ENCODE measurements around the gene EEF1A2.
A peak's percentile ranks its signal among the peaks of the same experiment; 100 is the strongest.

EEF1A2 gene

DNA sequence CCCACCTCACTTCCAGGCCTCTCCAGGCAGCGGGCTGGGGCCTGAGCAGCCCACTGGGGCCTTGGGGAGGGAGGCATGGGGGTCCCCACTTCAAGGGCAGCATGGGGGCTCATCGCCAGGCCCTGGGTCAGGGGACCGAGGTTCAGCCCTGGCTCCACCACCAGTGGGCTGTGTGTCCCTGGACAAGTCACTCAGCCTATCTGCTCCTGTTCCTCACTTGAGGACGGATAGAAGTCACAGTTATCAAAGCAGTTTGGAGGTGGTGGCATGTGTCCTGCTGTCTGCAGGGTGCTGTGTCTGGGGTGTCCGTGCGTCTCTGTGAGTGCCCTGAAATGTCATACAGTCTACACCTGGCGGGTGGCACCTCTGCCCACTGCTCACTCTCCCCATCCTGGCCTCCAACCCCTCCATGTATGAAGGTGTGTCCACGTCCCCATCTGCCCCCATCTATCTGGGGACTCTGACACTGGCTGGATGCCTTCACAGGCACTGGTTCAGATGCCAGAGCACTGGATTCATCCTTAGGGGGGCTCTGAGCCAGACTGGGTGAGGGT, 3.6 kb downstream of the EEF1A2 start:
- H3K27me3 ChIP-seq (ENCODE audit: insufficient read depth, low read length), result peaks cover 52% of the 10 kb centered on the region
- H3K36me3 ChIP-seq (ENCODE audit: insufficient read depth, low read depth, low read length), result peaks cover 8% of the 10 kb centered on the region
- no peak overlapping the region for H3K4me3 ChIP-seq (ENCODE audit: low read length)
- peaks cover 3% of the 10 kb centered on the region; the same call in 1 of the 2 replicates for H3K9me3 ChIP-seq (ENCODE audit: insufficient read depth, low read depth, low read length)
- no peak overlapping the region for H3K27ac ChIP-seq (ENCODE audit: low read length)
- H3K4me1 ChIP-seq (ENCODE audit: insufficient read depth, low read length), result no peaks in the 10 kb centered on the region
- no peak overlapping the region for H3K9ac ChIP-seq (ENCODE audit: low read depth, low read length)

DNA sequence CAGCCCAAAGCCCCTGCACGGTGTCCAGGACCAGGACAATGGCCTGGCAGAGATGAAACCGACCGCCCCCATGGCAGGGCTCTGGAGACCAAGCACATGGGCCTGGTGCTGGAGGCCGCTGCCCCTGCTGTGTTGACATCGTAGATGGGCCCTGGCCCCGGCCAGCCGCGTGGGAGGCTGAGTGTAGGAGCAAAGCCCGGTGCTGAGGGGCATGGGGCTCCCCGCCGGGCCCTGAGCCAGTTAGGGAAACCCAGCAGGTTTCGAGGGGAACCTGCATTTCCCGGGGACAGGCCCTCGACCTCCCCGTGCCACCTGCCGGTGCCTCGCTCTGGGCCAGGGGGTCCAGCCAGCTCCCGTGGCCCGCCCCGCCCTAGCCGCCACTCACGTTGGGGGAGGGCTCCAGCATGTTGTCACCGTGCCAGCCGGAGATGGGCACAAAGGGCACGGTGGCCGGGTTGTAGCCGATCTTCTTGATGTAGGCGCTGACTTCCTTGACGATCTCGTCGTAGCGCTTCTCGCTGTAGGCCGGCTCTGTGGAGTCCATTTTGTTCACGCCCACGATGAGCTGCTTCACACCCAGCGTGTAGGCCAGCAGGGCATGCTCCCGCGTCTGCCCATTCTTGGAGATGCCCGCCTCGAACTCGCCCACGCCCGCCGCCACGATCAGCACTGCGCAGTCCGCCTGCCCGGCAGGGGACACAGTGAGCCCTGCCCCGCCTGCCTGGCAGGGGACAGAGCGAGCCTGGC, 4.3 kb downstream of the EEF1A2 start:
- Histone ChIP-seq H3K4me1 (ENCODE audit: insufficient read depth, low read length) (no peaks in the 10 kb centered on the region), H3K4me3 (ENCODE audit: low read length) (no peak overlapping the region), H3K27me3 (ENCODE audit: insufficient read depth, low read length) (peaks cover 52% of the 10 kb centered on the region), H3K9ac (ENCODE audit: low read depth, low read length) (no peak overlapping the region), H3K36me3 (ENCODE audit: insufficient read depth, low read depth, low read length) (peaks cover 8% of the 10 kb centered on the region), H3K9me3 (ENCODE audit: insufficient read depth, low read depth, low read length) (peaks cover 3% of the 10 kb centered on the region; the same call in 1 of the 2 replicates), H3K27ac (ENCODE audit: low read length) (no peak overlapping the region)

DNA sequence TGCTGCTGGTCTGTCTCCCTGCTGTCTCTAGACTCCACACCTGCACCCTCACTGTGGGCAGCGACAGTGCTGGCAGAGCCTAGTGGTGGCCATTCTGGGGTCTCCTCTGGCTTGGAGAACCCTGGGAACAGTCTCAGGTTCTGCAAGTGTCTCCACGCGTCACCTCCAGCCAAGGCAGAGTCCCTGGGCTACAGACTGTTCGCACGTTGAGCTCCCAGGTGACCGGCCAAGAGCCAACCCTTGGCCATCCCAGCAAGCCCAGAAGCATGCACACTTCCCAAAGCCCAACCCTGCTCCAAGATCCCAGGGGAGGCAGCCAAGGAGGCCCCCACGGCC, 4.8 kb downstream of the EEF1A2 start:
- H3K9me3 ChIP-seq (ENCODE audit: insufficient read depth, low read depth, low read length), result peaks cover 3% of the 10 kb centered on the region; the same call in 1 of the 2 replicates
- H3K36me3 ChIP-seq (ENCODE audit: insufficient read depth, low read depth, low read length), result peaks cover 8% of the 10 kb centered on the region

DNA sequence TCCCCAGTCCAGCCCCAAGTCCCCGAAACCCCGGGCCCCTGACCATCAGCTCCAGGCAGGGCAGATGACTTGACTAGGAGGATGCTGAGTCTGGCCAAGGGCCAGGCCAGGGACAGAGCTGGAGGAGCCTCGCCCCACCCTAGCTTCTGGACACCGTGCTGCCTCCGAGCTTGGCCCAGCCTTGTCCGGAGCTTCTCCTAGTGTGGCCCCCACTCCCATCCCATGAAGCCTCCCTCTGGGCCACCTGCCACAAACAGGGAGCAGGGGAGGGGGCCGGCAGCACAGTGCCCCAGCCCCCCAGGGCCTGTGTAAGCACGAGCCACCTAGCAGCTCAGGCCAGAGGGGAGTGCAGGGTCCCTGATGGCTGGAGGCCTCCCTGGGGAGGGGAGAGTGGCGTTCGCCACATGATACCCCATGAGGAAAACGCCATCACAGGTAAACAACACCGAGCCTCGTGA, 5.3 kb downstream of the EEF1A2 start:
- Histone ChIP-seq H3K4me1 (ENCODE audit: insufficient read depth, low read length) (no peaks in the 10 kb centered on the region), H3K27me3 (ENCODE audit: insufficient read depth, low read length) (peaks cover 55% of the 10 kb centered on the region), H3K9ac (ENCODE audit: low read depth, low read length) (no peak overlapping the region)

More for the DNA sequence above, 4.8 kb downstream of the EEF1A2 start:
- no peak overlapping the region for H3K27ac ChIP-seq (ENCODE audit: low read length)
- H3K4me3 ChIP-seq (ENCODE audit: low read length), result no peak overlapping the region
- peaks cover 53% of the 10 kb centered on the region for H3K27me3 ChIP-seq (ENCODE audit: insufficient read depth, low read length)
- H3K4me1 ChIP-seq (ENCODE audit: insufficient read depth, low read length), result no peaks in the 10 kb centered on the region
- no peak overlapping the region for H3K9ac ChIP-seq (ENCODE audit: low read depth, low read length)

DNA sequence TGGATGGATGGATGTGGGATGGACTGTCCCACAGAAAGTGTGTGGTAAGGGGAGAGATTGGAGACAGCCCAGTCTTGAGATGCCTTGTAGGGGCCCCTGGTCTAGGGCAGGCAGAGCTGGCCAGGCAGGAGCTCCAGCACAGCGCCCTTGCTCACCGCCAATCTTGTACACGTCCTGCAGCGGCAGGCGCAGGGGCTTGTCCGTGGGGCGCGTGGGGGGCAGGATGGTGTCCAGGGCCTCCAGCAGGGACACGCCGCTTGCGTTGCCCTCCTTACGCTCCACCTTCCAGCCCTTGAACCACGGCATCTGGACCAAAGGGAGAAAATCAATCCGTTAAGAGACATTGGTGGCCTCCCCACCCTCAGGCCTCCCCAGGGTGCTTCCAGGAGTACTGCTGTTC, 5.9 kb downstream of the EEF1A2 start:
- Histone ChIP-seq H3K36me3 (ENCODE audit: insufficient read depth, low read depth, low read length) (peaks cover 8% of the 10 kb centered on the region), H3K4me1 (ENCODE audit: insufficient read depth, low read length) (no peaks in the 10 kb centered on the region), H3K9ac (ENCODE audit: low read depth, low read length) (no peak overlapping the region), H3K27ac (ENCODE audit: low read length) (no peak overlapping the region), H3K4me3 (ENCODE audit: low read length) (no peak overlapping the region), H3K9me3 (ENCODE audit: insufficient read depth, low read depth, low read length) (peaks cover 3% of the 10 kb centered on the region; the same call in 1 of the 2 replicates), H3K27me3 (ENCODE audit: insufficient read depth, low read length) (peaks cover 52% of the 10 kb centered on the region)

More for the DNA sequence above, 5.3 kb downstream of the EEF1A2 start:
- no peak overlapping the region for H3K27ac ChIP-seq (ENCODE audit: low read length)
- no peak overlapping the region for H3K4me3 ChIP-seq (ENCODE audit: low read length)
- H3K36me3 ChIP-seq (ENCODE audit: insufficient read depth, low read depth, low read length), result peaks cover 8% of the 10 kb centered on the region
- H3K9me3 ChIP-seq (ENCODE audit: insufficient read depth, low read depth, low read length), result peaks cover 3% of the 10 kb centered on the region; the same call in 1 of the 2 replicates

DNA sequence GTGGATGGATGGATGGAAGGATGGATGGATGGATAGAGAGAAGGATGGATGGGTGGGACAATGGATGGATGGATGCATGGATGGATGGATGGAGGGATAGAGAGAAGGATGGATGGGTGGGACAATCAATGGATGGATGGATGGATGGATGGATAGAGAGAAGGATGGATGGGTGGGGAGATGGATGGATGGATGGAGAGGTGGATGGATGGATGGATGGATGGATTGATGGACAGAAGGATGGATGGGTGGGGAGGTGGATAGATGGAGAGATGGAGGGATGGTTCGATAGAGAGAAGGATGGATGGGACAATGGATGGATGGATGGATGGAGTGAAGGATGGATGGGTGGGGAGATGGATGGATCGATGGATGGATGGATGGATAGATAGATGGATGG, 6.4 kb downstream of the EEF1A2 start:
- Histone ChIP-seq H3K9me3 (ENCODE audit: insufficient read depth, low read depth, low read length) (peaks cover 3% of the 10 kb centered on the region; the same call in 1 of the 2 replicates), H3K27ac (ENCODE audit: low read length) (no peak overlapping the region), H3K36me3 (ENCODE audit: insufficient read depth, low read depth, low read length) (peaks cover 8% of the 10 kb centered on the region), H3K4me1 (ENCODE audit: insufficient read depth, low read length) (no peaks in the 10 kb centered on the region), H3K27me3 (ENCODE audit: insufficient read depth, low read length) (peaks cover 52% of the 10 kb centered on the region), H3K4me3 (ENCODE audit: low read length) (no peak overlapping the region), H3K9ac (ENCODE audit: low read depth, low read length) (no peak overlapping the region)

DNA sequence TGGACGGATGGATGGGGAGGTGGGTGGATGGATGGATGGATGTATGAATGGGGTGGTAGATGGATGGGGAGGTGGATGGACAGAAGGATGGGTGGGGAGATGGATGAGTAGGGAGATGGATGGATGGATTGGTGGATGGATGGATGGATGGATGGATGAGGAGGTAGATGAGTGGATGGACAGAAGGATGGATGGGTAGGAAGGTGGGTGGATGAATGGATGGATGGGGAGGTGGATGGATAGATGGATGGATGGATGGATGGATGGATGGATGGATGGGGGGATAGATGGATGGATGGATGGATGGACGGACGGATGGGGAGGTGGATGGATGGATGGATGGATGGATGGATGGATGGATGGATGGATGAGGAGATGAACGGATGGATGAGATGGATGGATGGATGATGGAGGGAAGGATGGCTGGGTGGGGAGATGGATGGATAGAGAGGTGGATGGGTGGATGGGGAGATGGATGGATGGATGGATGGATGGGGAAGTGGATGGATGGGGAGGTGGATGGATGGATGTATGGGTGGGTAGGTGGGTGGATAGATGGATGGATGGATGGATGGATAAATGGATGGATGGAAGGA, 7.2 kb downstream of the EEF1A2 start:
- Histone ChIP-seq H3K4me1 (ENCODE audit: insufficient read depth, low read length) (no peaks in the 10 kb centered on the region), H3K9ac (ENCODE audit: low read depth, low read length) (no peak overlapping the region), H3K9me3 (ENCODE audit: insufficient read depth, low read depth, low read length) (peaks cover 3% of the 10 kb centered on the region; the same call in 1 of the 2 replicates), H3K27ac (ENCODE audit: low read length) (no peak overlapping the region), H3K36me3 (ENCODE audit: insufficient read depth, low read depth, low read length) (peaks cover 8% of the 10 kb centered on the region), H3K27me3 (ENCODE audit: insufficient read depth, low read length) (peaks cover 52% of the 10 kb centered on the region), H3K4me3 (ENCODE audit: low read length) (no peak overlapping the region)

DNA sequence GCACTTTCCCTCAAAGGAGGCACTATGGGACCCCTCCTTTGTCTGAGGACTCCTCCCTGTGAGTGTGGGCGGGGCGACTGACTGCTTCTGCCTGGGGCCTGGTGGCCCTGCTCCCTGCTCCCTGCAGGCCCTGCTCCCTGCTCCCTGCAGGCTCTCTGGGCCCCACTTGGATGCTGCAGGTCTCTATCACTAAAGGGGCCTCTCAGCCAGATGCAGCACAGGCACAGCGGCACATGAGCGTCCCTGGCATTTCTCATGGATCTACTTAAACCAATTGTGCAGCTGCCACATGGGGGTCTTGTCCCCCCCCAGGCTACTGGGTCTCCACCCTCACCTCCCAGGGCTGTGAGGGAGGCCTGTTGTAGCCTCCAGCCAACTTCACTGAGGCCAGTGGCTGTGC, 7.8 kb downstream of the EEF1A2 start:
- H3K9me3 ChIP-seq (ENCODE audit: insufficient read depth, low read depth, low read length), result peaks cover 3% of the 10 kb centered on the region; the same call in 1 of the 2 replicates
- no peaks in the 10 kb centered on the region for H3K4me1 ChIP-seq (ENCODE audit: insufficient read depth, low read length)
- H3K27me3 ChIP-seq (ENCODE audit: insufficient read depth, low read length), result peaks cover 47% of the 10 kb centered on the region
- H3K27ac ChIP-seq (ENCODE audit: low read length), result no peak overlapping the region
- peaks cover 8% of the 10 kb centered on the region for H3K36me3 ChIP-seq (ENCODE audit: insufficient read depth, low read depth, low read length)
- H3K9ac ChIP-seq (ENCODE audit: low read depth, low read length), result no peak overlapping the region
- H3K4me3 ChIP-seq (ENCODE audit: low read length), result no peak overlapping the region

DNA sequence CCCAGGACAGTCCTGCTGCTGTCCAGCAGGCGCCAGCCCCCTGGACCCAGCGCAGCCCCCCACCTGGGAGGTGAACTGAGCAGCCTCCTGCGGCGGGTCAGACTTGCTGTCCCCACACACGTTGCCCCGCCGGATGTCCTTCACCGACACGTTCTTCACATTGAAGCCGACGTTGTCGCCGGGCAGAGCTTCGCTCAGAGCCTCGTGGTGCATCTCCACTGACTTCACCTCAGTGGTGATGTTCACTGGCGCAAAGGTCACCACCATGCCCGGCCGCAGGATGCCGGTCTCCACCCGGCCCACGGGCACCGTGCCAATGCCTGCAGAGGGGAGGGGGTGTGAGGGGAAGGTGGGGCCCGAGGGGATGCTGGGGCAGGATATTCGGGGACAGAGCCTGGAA, 8.5 kb downstream of the EEF1A2 start:
- H3K36me3 ChIP-seq (ENCODE audit: insufficient read depth, low read depth, low read length), result peaks cover 8% of the 10 kb centered on the region
- peaks cover 41% of the 10 kb centered on the region for H3K27me3 ChIP-seq (ENCODE audit: insufficient read depth, low read length)
- H3K4me3 ChIP-seq (ENCODE audit: low read length), result no peak overlapping the region
- no peak overlapping the region for H3K27ac ChIP-seq (ENCODE audit: low read length)
- no peaks in the 10 kb centered on the region for H3K4me1 ChIP-seq (ENCODE audit: insufficient read depth, low read length)
- peaks cover 3% of the 10 kb centered on the region; the same call in 1 of the 2 replicates for H3K9me3 ChIP-seq (ENCODE audit: insufficient read depth, low read depth, low read length)
- no peak overlapping the region for H3K9ac ChIP-seq (ENCODE audit: low read depth, low read length)

DNA sequence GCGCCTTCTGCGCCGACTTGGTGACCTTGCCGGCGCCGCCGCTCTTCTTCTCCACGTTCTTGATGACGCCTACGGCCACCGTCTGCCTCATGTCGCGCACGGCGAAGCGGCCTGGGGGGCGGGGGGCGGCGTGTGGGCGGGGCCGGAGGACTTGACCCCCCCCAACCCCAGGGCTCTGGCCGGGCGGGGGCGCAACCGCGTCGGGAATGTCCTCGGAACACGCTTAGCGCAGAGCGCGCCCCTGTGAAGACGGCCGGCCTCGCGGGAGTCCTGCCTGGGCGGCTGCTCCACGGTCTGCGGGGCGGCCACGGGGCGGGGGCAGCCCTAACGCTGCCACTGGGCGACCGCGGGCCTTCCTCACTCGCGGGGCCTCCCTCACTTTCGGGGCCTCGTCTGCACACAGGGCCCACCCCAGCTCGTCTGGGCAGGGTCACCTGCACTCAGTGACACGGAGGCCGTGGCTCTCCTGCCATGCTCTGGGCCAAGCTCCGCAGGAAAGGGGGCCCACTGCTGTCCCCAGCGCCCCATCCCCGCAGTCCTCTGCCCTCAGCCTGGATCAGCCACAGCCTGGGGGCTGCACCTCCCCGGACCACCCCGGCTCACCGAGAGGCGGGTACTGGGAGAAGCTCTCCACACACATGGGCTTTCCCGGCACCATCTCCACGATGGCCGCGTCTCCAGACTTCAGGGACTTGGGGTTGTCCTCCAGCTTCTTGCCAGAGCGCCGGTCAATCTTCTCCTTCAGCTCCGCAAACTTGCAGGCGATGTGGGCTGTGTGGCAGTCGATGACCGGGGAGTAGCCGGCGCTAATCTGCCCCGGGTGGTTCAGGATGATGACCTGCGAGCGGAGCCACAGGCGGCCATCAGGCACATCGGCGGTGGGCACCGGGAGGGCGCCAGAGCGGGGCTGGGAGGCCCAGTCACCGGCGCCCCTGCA, 10.3 kb downstream of the EEF1A2 start:
- peak overlapping the region; percentile 33; the same call in 1 of the 2 replicates for H3K4me3 ChIP-seq (ENCODE audit: low read length)
- H3K27me3 ChIP-seq (ENCODE audit: insufficient read depth, low read length), result peaks cover 41% of the 10 kb centered on the region
- H3K27ac ChIP-seq (ENCODE audit: low read length), result no peak overlapping the region
- H3K9me3 ChIP-seq (ENCODE audit: insufficient read depth, low read depth, low read length), result peaks cover 3% of the 10 kb centered on the region; the same call in 1 of the 2 replicates
- no peaks in the 10 kb centered on the region for H3K4me1 ChIP-seq (ENCODE audit: insufficient read depth, low read length)
- H3K36me3 ChIP-seq (ENCODE audit: insufficient read depth, low read depth, low read length), result peaks cover 8% of the 10 kb centered on the region
- H3K9ac ChIP-seq (ENCODE audit: low read depth, low read length), result no peak overlapping the region

DNA sequence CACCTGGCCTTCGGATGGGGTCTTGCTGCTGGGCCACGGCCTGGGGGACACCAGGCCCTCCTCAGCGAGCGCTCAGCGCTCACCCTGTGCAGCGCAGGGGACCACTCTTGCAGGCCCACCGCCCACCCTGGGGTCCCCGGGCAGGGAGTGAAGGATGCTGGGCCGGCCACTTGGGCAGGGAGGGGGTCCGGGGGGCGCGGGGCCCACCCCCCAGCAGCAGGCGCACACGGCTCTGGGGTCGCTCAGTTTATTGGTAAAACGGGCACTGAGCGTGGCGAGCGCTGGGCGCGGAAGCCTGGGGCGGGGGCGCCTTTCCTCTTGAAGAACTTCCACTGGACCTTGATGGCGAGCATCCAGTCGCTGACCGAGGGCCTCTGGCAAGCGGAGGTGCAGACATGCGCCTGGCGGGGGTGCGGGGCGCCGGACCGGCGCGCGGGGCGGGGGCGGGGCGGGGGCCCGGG, 11.1 kb downstream of the EEF1A2 start:
- H3K9me3 ChIP-seq (ENCODE audit: insufficient read depth, low read depth, low read length), result peaks cover 3% of the 10 kb centered on the region; the same call in 1 of the 2 replicates
- peaks cover 8% of the 10 kb centered on the region for H3K36me3 ChIP-seq (ENCODE audit: insufficient read depth, low read depth, low read length)
- no peaks in the 10 kb centered on the region for H3K4me1 ChIP-seq (ENCODE audit: insufficient read depth, low read length)
- no peak overlapping the region for H3K9ac ChIP-seq (ENCODE audit: low read depth, low read length)
- H3K4me3 ChIP-seq (ENCODE audit: low read length), result peak overlapping the region; percentile 45; the same call in 1 of the 2 replicates
- no peak overlapping the region for H3K27ac ChIP-seq (ENCODE audit: low read length)
- peaks cover 41% of the 10 kb centered on the region for H3K27me3 ChIP-seq (ENCODE audit: insufficient read depth, low read length)

Measured in iPS-20b (cell line).